Glutamatergic neuron (in vitro differentiated cells): ENCODE measurements around the gene LBHD1. TPM values are rescaled to one million over a fixed set of nuclear protein-coding genes. Genes with fewer than 3 reads are reported as not detected.
A peak's percentile ranks its signal among the peaks of the same experiment; 100 is the strongest.

ENCODE experiments used
- DNase-seq: peaks from one replicate; pipeline ENCODE4 v3.0.0; 2022
- H3K27ac Mint-ChIP-seq: one replicate; pipeline ENCODE4 v1.8.0; 2020; ENCODE audit warnings: mild to moderate bottlenecking, mixed read lengths, inconsistent platforms; ENCODE audit not compliant: unreplicated experiment
- H3K27me3 Mint-ChIP-seq: one replicate; pipeline ENCODE4 v1.8.0; 2020; ENCODE audit warnings: mild to moderate bottlenecking, moderate library complexity, mixed read lengths, inconsistent platforms; ENCODE audit not compliant: unreplicated experiment
- H3K36me3 Mint-ChIP-seq: one replicate; pipeline ENCODE4 v1.8.0; 2020; ENCODE audit warnings: mild to moderate bottlenecking, mixed read lengths, inconsistent platforms; ENCODE audit not compliant: unreplicated experiment
- H3K4me1 Mint-ChIP-seq: one replicate; pipeline ENCODE4 v1.8.0; 2020; ENCODE audit warnings: mild to moderate bottlenecking, low read depth, mixed read lengths, inconsistent platforms; ENCODE audit not compliant: unreplicated experiment
- H3K4me3 Mint-ChIP-seq: one replicate; pipeline ENCODE4 v1.8.0; 2020; ENCODE audit warnings: mild to moderate bottlenecking, mixed read lengths, inconsistent platforms; ENCODE audit not compliant: unreplicated experiment
- H3K9me3 Mint-ChIP-seq: one replicate; pipeline ENCODE4 v1.8.0; 2020; ENCODE audit warnings: mild to moderate bottlenecking, moderate library complexity, mixed read lengths, inconsistent platforms; ENCODE audit not compliant: unreplicated experiment
- CTCF ChIP-seq: fragments of 200-600 bp; sonication (generic); IDR thresholded peaks from one replicate; pipeline ENCODE4 v1.5.0; 2021; ENCODE audit not compliant: partially characterized antibody, unreplicated experiment
- total RNA-seq: library from RNA; stranded (reverse); fragmentation: NEBNext Ultra II Directional; extraction: Animal tissue kit (Norgen Biotek cat#: 25700); gene quantifications from one replicate; pipeline ENCODE4 v1.2.1, GENCODE V29; 2021; ENCODE audit not compliant: unreplicated experiment

Gene LBHD1
- total RNA-seq, 1 donor from 2014 or later = 4.6 TPM

DNA sequence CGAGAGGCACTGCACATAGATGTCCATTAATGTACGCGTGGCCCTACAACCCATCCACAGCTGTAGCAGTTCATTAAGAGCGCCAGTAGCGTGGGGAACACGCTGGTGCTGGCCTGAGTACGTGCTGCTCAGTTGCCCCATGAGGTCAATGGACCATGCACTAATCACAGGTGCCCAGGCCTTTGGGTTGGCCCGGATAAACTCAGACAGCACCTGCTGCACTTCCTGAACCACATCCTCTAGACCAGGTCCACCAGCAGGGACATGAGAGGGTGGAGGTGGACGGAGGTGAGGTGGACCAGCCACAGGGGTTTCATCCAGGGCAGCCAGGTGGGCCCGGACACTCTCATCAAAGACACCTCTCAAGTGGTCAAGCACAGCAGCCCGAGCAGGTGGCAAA is 22.6 kb downstream of the LBHD1 start:
- Mint-ChIP-seq H3K4me3 (no peak overlapping the region), H3K27me3 (peaks cover 9% of the 10 kb centered on the region), H3K36me3 (no peaks in the 10 kb centered on the region), H3K9me3 (peaks cover 13% of the 10 kb centered on the region), H3K4me1 (peaks cover 15% of the 10 kb centered on the region), H3K27ac (no peak overlapping the region)
- DNase-seq = no peak
- no peak for TF ChIP-seq CTCF

GRCh38 chr11:62648967-62649364 is 23.1 kb downstream of the LBHD1 start:
- H3K27me3 Mint-ChIP-seq = peaks cover 9% of the 10 kb centered on the region
- no peak for TF ChIP-seq CTCF
- H3K27ac Mint-ChIP-seq = no peak overlapping the region
- no peaks in the 10 kb centered on the region for H3K36me3 Mint-ChIP-seq
- peaks cover 15% of the 10 kb centered on the region for H3K4me1 Mint-ChIP-seq
- H3K9me3 Mint-ChIP-seq = peaks cover 13% of the 10 kb centered on the region
- DNase-seq = no peak
- H3K4me3 Mint-ChIP-seq = no peak overlapping the region

DNA sequence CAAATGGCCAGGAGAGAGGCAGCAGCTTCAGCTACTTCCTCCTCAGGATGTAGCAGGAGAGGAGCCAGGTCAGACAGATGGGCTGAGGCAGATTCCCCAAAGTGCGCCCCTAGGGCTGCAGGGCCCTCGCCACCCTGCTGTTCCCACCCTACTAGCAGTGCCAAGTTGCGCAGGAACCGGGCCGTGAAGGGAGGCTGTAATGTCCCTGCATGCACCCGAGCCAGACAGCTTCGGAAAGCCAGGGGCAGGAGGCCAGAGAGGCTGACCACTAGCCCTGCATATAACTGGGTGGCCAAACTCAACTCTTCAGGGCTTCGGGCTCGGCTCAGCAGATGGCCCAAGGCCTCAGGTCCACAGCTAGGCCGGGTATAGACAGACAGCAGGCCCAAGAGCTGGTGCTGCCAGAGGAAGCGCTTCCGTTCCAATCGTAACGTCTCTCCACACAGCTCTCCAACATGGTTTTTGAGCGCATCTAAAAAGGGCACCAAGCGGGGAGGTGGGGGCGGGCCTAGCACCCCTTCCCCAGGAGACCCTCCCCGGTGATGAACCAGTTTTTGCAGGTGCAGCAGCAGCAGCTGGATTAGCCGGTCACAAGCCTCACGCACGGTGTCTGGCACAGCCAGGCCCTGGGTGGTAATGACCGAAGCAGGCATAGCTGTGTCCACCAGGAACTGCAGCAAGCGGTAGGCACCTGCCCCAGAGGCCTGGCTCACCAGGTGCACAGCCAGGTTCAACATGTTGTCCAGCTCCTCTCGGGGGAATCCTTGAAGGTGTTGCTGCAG is 23.7 kb downstream of the LBHD1 start:
- Mint-ChIP-seq H3K27ac (no peak overlapping the region), H3K9me3 (peaks cover 10% of the 10 kb centered on the region), H3K27me3 (peaks cover 9% of the 10 kb centered on the region), H3K36me3 (no peaks in the 10 kb centered on the region), H3K4me3 (no peak overlapping the region), H3K4me1 (peaks cover 15% of the 10 kb centered on the region)
- no peak for TF ChIP-seq CTCF
- no peak for DNase-seq

GRCh38 chr11:62647609-62648005 is 24.5 kb downstream of the LBHD1 start:
- no peak for DNase-seq
- Mint-ChIP-seq H3K27ac (no peak overlapping the region), H3K9me3 (peaks cover 7% of the 10 kb centered on the region), H3K27me3 (peaks cover 9% of the 10 kb centered on the region), H3K36me3 (no peaks in the 10 kb centered on the region), H3K4me1 (peaks cover 14% of the 10 kb centered on the region), H3K4me3 (no peak overlapping the region)
- no peak for TF ChIP-seq CTCF

GRCh38 chr11:62646825-62647608 is 25.1 kb downstream of the LBHD1 start:
- no peak for TF ChIP-seq CTCF
- Mint-ChIP-seq H3K27ac (no peak overlapping the region), H3K4me1 (peaks cover 10% of the 10 kb centered on the region), H3K4me3 (peak overlapping the region; percentile 99), H3K9me3 (peaks cover 7% of the 10 kb centered on the region), H3K36me3 (no peaks in the 10 kb centered on the region), H3K27me3 (peaks cover 8% of the 10 kb centered on the region)
- DNase-seq = no peak
